ENCODE results near the gene SEPTIN6.

GRCh38 chrX:119709630-119710029, 16.7 kb upstream of the SEPTIN6 start:
- TF ChIP-seq, protein P1, sequence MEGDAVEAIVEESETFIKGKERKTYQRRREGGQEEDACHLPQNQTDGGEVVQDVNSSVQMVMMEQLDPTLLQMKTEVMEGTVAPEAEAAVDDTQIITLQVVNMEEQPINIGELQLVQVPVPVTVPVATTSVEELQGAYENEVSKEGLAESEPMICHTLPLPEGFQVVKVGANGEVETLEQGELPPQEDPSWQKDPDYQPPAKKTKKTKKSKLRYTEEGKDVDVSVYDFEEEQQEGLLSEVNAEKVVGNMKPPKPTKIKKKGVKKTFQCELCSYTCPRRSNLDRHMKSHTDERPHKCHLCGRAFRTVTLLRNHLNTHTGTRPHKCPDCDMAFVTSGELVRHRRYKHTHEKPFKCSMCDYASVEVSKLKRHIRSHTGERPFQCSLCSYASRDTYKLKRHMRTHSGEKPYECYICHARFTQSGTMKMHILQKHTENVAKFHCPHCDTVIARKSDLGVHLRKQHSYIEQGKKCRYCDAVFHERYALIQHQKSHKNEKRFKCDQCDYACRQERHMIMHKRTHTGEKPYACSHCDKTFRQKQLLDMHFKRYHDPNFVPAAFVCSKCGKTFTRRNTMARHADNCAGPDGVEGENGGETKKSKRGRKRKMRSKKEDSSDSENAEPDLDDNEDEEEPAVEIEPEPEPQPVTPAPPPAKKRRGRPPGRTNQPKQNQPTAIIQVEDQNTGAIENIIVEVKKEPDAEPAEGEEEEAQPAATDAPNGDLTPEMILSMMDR (IDR thresholded peaks at IDR 0.05): no peak
- TF ChIP-seq ZFX (IDR thresholded peaks at IDR 0.05; ENCODE audit: borderline replicate concordance): no peak

Measured in 22Rv1 (cell line).